ENCODE data around the gene GPR157. TPM values are rescaled to one million over a fixed set of nuclear protein-coding genes. Genes with fewer than 3 reads are reported as not detected.
A peak's percentile ranks its signal among the peaks of the same experiment; 100 is the strongest.

The GPR157 gene
- polyA plus RNA-seq, 3 donors = 0.56 to 1.1 (median 0.72) TPM

- Histone ChIP-seq H3K36me3 (replicated peaks in 1 of 2; ENCODE audit: control insufficient read depth in 1 of 2, insufficient read depth in 2 of 2, low read length in 2 of 2) (peaks cover 0 to 4% of the 10 kb centered on the region in 2 donors), H4K20me1 (ENCODE audit: insufficient read depth, low read length) (no peaks in the 10 kb centered on the region), H3K27me3 (ENCODE audit: control insufficient read depth in 2 of 2, insufficient read depth in 2 of 2, low read length in 2 of 2) (no peaks in the 10 kb centered on the region), H3K4me3 (replicated peaks in 1 of 3; ENCODE audit: low read depth in 2 of 3, low read length in 3 of 3) (no peak overlapping the region), H3K9me3 (replicated peaks in 1 of 2; ENCODE audit: control insufficient read depth in 1 of 2, insufficient read depth in 1 of 2, low read length in 2 of 2) (no peaks in the 10 kb centered on the region), H3K4me1 (ENCODE audit: control insufficient read depth in 1 of 2, insufficient read depth in 2 of 2, low read length in 2 of 2) (no peaks in the 10 kb centered on the region), H3K9ac (ENCODE audit: insufficient read depth, low read length, poor library complexity, severe bottlenecking) (no peak overlapping the region), H2AFZ (ENCODE audit: insufficient read depth, low read depth, low read length, poor library complexity, severe bottlenecking) (no peak overlapping the region), H3K79me2 (ENCODE audit: insufficient read depth, low read length) (no peaks in the 10 kb centered on the region), H3K4me2 (replicated peaks; ENCODE audit: extremely low read depth, low read length, poor library complexity, severe bottlenecking) (no peak overlapping the region), H3K27ac (ENCODE audit: low read depth in 1 of 2, low read length in 2 of 2) (no peak overlapping the region)
- no peak for DNase-seq
- intact Hi-C loops (cut with micrococcal nuclease) = loop anchor here (10.0 kb wide), 1 partner anchor 181 kb away; no protein-coding TSS in a partner anchor
- TF ChIP-seq, protein P1, sequence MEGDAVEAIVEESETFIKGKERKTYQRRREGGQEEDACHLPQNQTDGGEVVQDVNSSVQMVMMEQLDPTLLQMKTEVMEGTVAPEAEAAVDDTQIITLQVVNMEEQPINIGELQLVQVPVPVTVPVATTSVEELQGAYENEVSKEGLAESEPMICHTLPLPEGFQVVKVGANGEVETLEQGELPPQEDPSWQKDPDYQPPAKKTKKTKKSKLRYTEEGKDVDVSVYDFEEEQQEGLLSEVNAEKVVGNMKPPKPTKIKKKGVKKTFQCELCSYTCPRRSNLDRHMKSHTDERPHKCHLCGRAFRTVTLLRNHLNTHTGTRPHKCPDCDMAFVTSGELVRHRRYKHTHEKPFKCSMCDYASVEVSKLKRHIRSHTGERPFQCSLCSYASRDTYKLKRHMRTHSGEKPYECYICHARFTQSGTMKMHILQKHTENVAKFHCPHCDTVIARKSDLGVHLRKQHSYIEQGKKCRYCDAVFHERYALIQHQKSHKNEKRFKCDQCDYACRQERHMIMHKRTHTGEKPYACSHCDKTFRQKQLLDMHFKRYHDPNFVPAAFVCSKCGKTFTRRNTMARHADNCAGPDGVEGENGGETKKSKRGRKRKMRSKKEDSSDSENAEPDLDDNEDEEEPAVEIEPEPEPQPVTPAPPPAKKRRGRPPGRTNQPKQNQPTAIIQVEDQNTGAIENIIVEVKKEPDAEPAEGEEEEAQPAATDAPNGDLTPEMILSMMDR (IDR thresholded peaks at IDR 0.05) = no peak
- Mint-ChIP-seq H3K4me1 (peaks cover 4% of the 10 kb centered on the region), H3K36me3 (peaks cover 12 to 34% of the 10 kb centered on the region in 2 donors), H3K9me3 (no peaks in the 10 kb centered on the region), H3K27ac (no peak overlapping the region), H3K27me3 (ENCODE audit: low read depth in 3 of 3) (peaks cover 0 to 4% (median 0%) of the 10 kb centered on the region in 3 donors), H3K4me3 (no peak overlapping the region)
- 96% methylated on average over 18 of the region's 22 CpGs for WGBS (ENCODE audit: insufficient coverage)
Measured at GRCh38 chr1:9105336-9105867, 23.5 kb downstream of the GPR157 start.

GRCh38 chr1:9101510-9102146, 27.3 kb downstream of the GPR157 start:
- 52% methylated on average over 4 of the region's 4 CpGs for WGBS (ENCODE audit: insufficient coverage)
- H3K4me1 Mint-ChIP-seq = peaks cover 10% of the 10 kb centered on the region
- H3K36me3 Mint-ChIP-seq = peaks cover 9 to 24% of the 10 kb centered on the region in 2 donors
- Histone ChIP-seq H3K79me2 (ENCODE audit: insufficient read depth, low read length) (no peaks in the 10 kb centered on the region), H3K4me3 (replicated peaks in 1 of 3; ENCODE audit: low read depth in 2 of 3, low read length in 3 of 3) (no peak overlapping the region), H3K27me3 (ENCODE audit: control insufficient read depth in 2 of 2, insufficient read depth in 2 of 2, low read length in 2 of 2) (no peaks in the 10 kb centered on the region), H3K9ac (ENCODE audit: insufficient read depth, low read length, poor library complexity, severe bottlenecking) (no peak overlapping the region), H3K36me3 (replicated peaks in 1 of 2; ENCODE audit: control insufficient read depth in 1 of 2, insufficient read depth in 2 of 2, low read length in 2 of 2) (peaks cover 0 to 4% of the 10 kb centered on the region in 2 donors), H3K4me2 (replicated peaks; ENCODE audit: extremely low read depth, low read length, poor library complexity, severe bottlenecking) (no peak overlapping the region), H3K9me3 (replicated peaks in 1 of 2; ENCODE audit: control insufficient read depth in 1 of 2, insufficient read depth in 1 of 2, low read length in 2 of 2) (no peaks in the 10 kb centered on the region), H3K27ac (ENCODE audit: low read depth in 1 of 2, low read length in 2 of 2) (no peak overlapping the region), H4K20me1 (ENCODE audit: insufficient read depth, low read length) (no peaks in the 10 kb centered on the region), H2AFZ (ENCODE audit: insufficient read depth, low read depth, low read length, poor library complexity, severe bottlenecking) (no peak overlapping the region), H3K4me1 (ENCODE audit: control insufficient read depth in 1 of 2, insufficient read depth in 2 of 2, low read length in 2 of 2) (no peaks in the 10 kb centered on the region)
- H3K27me3 Mint-ChIP-seq (ENCODE audit: low read depth in 3 of 3) = peaks cover 0 to 3% (median 0%) of the 10 kb centered on the region in 3 donors
- H3K4me3 Mint-ChIP-seq = no peak overlapping the region
- TF ChIP-seq, protein P1 (IDR thresholded peaks at IDR 0.05) = peak; percentile 84
- peak; percentile 50 to 63 (median 59) for DNase-seq
- intact Hi-C loops (cut with micrococcal nuclease) = loop anchor here (2.0 to 10.0 kb wide), 3 partner anchors 84 to 177 kb away; no protein-coding TSS in a partner anchor
- peak overlapping the region in 2 of 7 donors; percentile 57 to 58 for H3K27ac Mint-ChIP-seq
- H3K9me3 Mint-ChIP-seq = peaks cover 0 to 4% (median 2%) of the 10 kb centered on the region in 7 donors
